ENCODE results near the gene ATAT1. TPM values are rescaled to one million over a fixed set of nuclear protein-coding genes. Genes with fewer than 3 reads are reported as not detected.

The ATAT1 gene
- total and polyA plus RNA-seq, 2 of the 13 experiments (the other 11 are each of a cell fraction or from before 2014, with no cell fraction given) = 9.2 to 23.6 TPM

- TF ChIP-seq DDIT3 (CRISPR knock-in tag; IDR thresholded peaks at IDR 0.05) (no peak), MLLT10 (CRISPR knock-in tag; IDR thresholded peaks at IDR 0.05) (peak; percentile 24; the same call in 1 of the 2 replicates), ZFP41 (CRISPR knock-in tag; IDR thresholded peaks at IDR 0.05; ENCODE audit: borderline replicate concordance) (no peak), ZNF44 (CRISPR knock-in tag; IDR thresholded peaks at IDR 0.05) (no peak), ZNF547 (CRISPR knock-in tag; IDR thresholded peaks at IDR 0.05) (no peak), KDM3A (CRISPR knock-in tag; IDR thresholded peaks at IDR 0.05; ENCODE audit: low read depth) (no peak), ELF4 (CRISPR knock-in tag; IDR thresholded peaks at IDR 0.05; ENCODE audit: borderline replicate concordance) (0 out of 2 replicates have a peak, but pooled peaks have one; percentile 19), CCDC6 (CRISPR knock-in tag; IDR thresholded peaks at IDR 0.05) (peak; percentile 66), ZC3H4 (CRISPR knock-in tag; IDR thresholded peaks at IDR 0.05; ENCODE audit: borderline replicate concordance) (peak; percentile 77; the same call in 1 of the 2 replicates), EP300 (IDR thresholded peaks at IDR 0.05; ENCODE audit: low read depth in 2 of 2, low read length in 2 of 2) (no peak), EP300 (CRISPR knock-in tag; IDR thresholded peaks at IDR 0.05; ENCODE audit: borderline replicate concordance) (0 out of 2 replicates have a peak, but pooled peaks have one; percentile 31), HNRNPL (IDR thresholded peaks at IDR 0.05; ENCODE audit: low read depth, low read length) (0 out of 2 replicates have a peak, but pooled peaks have one; percentile 19), PHB2 (IDR thresholded peaks at IDR 0.05; ENCODE audit: partially characterized antibody) (no peak), MAF1 (CRISPR knock-in tag; IDR thresholded peaks at IDR 0.05; ENCODE audit: borderline replicate concordance) (0 out of 2 replicates have a peak, but pooled peaks have one; percentile 21), SYNCRIP (IDR thresholded peaks at IDR 0.05; ENCODE audit: insufficient read depth, low read depth, low read length) (no peak), NKX3-1 (CRISPR knock-in tag; IDR thresholded peaks at IDR 0.05) (peak; percentile 34), HOXA7 (CRISPR knock-in tag; IDR thresholded peaks at IDR 0.05) (no peak), ZNF609 (CRISPR knock-in tag; IDR thresholded peaks at IDR 0.05; ENCODE audit: borderline replicate concordance) (0 out of 2 replicates have a peak, but pooled peaks have one; percentile 55)
- TF ChIP-seq, protein P1, sequence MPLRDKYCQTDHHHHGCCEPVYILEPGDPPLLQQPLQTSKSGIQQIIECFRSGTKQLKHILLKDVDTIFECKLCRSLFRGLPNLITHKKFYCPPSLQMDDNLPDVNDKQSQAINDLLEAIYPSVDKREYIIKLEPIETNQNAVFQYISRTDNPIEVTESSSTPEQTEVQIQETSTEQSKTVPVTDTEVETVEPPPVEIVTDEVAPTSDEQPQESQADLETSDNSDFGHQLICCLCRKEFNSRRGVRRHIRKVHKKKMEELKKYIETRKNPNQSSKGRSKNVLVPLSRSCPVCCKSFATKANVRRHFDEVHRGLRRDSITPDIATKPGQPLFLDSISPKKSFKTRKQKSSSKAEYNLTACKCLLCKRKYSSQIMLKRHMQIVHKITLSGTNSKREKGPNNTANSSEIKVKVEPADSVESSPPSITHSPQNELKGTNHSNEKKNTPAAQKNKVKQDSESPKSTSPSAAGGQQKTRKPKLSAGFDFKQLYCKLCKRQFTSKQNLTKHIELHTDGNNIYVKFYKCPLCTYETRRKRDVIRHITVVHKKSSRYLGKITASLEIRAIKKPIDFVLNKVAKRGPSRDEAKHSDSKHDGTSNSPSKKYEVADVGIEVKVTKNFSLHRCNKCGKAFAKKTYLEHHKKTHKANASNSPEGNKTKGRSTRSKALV (CRISPR knock-in tag; IDR thresholded peaks at IDR 0.05) = no peak
Measured at GRCh38 chr6:30615219-30615957, 11.3 kb upstream of the ATAT1 start (continued).
